ENCODE measurements around the gene VAPA. TPM values are rescaled to one million over a fixed set of nuclear protein-coding genes. Genes with fewer than 3 reads are reported as not detected.
A peak's percentile ranks its signal among the peaks of the same experiment; 100 is the strongest.

The VAPA gene
- total and polyA plus RNA-seq, 9 of the 15 experiments (the other 6 are each of a cell fraction or from before 2014, with no cell fraction given): 219 to 902 (median 526) TPM

- TF ChIP-seq ZNF436 (CRISPR knock-in tag; IDR thresholded peaks at IDR 0.05): no peak
- TF ChIP-seq BCL6 (CRISPR knock-in tag; IDR thresholded peaks at IDR 0.05): no peak
- TF ChIP-seq ATF3 (IDR thresholded peaks at IDR 0.05): peak; percentile 54; the same call in 1 of the 2 replicates
- TF ChIP-seq ATF3 (CRISPR knock-in tag; conservative IDR thresholded peaks at IDR 0.05): no peak
Measured at GRCh38 chr18:9949861-9950260, 36.0 kb downstream of the VAPA start (continued).

GRCh38 chr18:9950289-9951016 is 36.6 kb downstream of the VAPA start:
- Histone ChIP-seq H3K4me2 (ENCODE audit: insufficient read depth, low read length) (no peak overlapping the region), H3K27me3 (ENCODE audit: control insufficient read depth in 2 of 2, insufficient read depth in 2 of 2, low read length in 2 of 2) (no peaks in the 10 kb centered on the region), H4K20me1 (replicated peaks; ENCODE audit: control insufficient read depth, insufficient read depth, low read length) (no peaks in the 10 kb centered on the region), H3K4me1 (replicated peaks in 1 of 2; ENCODE audit: control insufficient read depth in 2 of 2, insufficient read depth in 2 of 2, low read length in 2 of 2) (peaks cover 22 to 54% of the 10 kb centered on the region in 2 experiments; a peak in 4 of 5 replicates), H3K4me3 (no peak overlapping the region), H3K27ac (ENCODE audit: extremely low read depth, low read depth, low read length) (peak overlapping the region; percentile 81), H3K9me1 (ENCODE audit: control insufficient read depth, insufficient read depth, low read length) (no peaks in the 10 kb centered on the region), H3K79me2 (ENCODE audit: control insufficient read depth, insufficient read depth, low read length) (peaks cover 96% of the 10 kb centered on the region), H3K9ac (ENCODE audit: insufficient read depth in 1 of 2, low read depth in 2 of 2, low read length in 2 of 2) (no peak overlapping the region; a peak in 1 of 4 replicates), H3K9me3 (replicated peaks; ENCODE audit: control insufficient read depth, insufficient read depth, low read depth, low read length) (no peaks in the 10 kb centered on the region), H3K36me3 (ENCODE audit: control insufficient read depth, insufficient read depth, low read length) (peaks cover 95% of the 10 kb centered on the region), H2AFZ (ENCODE audit: low read depth, low read length) (no peak overlapping the region)
- no TSS peak for BruUV-seq (replicated peaks)
- in situ Hi-C loops (cut with MboI): no loop called here
- peak; percentile 55 for FAIRE-seq
- 0 out of 3 replicates have a peak, but pooled peaks have one; percentile 5 for ATAC-seq
- POLR2A ChIA-PET: interaction anchor here (0.5 to 2.7 kb wide), 20 partner anchors 8 to 375 kb away, joined by 3 to 8 read pairs (median 4); no protein-coding TSS in a partner anchor
- intact Hi-C loops (cut with micrococcal nuclease): loop anchor here (5.0 to 10.0 kb wide), 5 partner anchors 98 to 376 kb away; no protein-coding TSS in a partner anchor
- DNase-seq (ENCODE audit: extremely low read depth in 1 of 4, low spot score in 3 of 4): peak in 1 of 4 experiments; percentile 71
- WGBS (ENCODE audit: insufficient coverage, low coverage, missing lambda C conversion rate): 24% methylated on average over 3 of the region's 3 CpGs
- CTCF ChIA-PET (ENCODE audit: low intra/inter-chr PET ratio): interaction anchor here (0.6 to 0.7 kb wide), 2 partner anchors 12 to 34 kb away, joined by 3 read pairs; no protein-coding TSS in a partner anchor
- TF ChIP-seq PML (IDR thresholded peaks at IDR 0.05; ENCODE audit: low read length): peak; percentile 28; the same call in 1 of the 2 replicates
- TF ChIP-seq NR2F6 (CRISPR knock-in tag; IDR thresholded peaks at IDR 0.05): no peak
- TF ChIP-seq TEAD1 (CRISPR knock-in tag; IDR thresholded peaks at IDR 0.05): no peak
- no peak for TF ChIP-seq ETV6 (IDR thresholded peaks at IDR 0.05; ENCODE audit: borderline replicate concordance in 1 of 2, low read depth in 2 of 2, low read length in 1 of 2)
- TF ChIP-seq ETV6 (CRISPR knock-in tag; IDR thresholded peaks at IDR 0.05; ENCODE audit: borderline replicate concordance): no peak
- 0 out of 2 replicates have a peak, but pooled peaks have one; percentile 44 for TF ChIP-seq DLX4 (CRISPR knock-in tag; IDR thresholded peaks at IDR 0.05)
- TF ChIP-seq HDGF (IDR thresholded peaks at IDR 0.05): 0 out of 2 replicates have a peak, but pooled peaks have one; percentile 24
- TF ChIP-seq CCNT2 (IDR thresholded peaks at IDR 0.05; ENCODE audit: borderline replicate concordance, extremely low read depth, insufficient read length, low read depth, low read length): peak; percentile 36
- no peak for TF ChIP-seq ZNF121 (CRISPR knock-in tag; conservative IDR thresholded peaks at IDR 0.05)
- TF ChIP-seq SLC30A9 (CRISPR knock-in tag; IDR thresholded peaks at IDR 0.05): no peak
- TF ChIP-seq FUS (optimal IDR thresholded peaks at IDR 0.05; ENCODE audit: low read depth, low read length): no peak
- TF ChIP-seq POLR2G (IDR thresholded peaks at IDR 0.05; ENCODE audit: low read depth, low read length): 0 out of 2 replicates have a peak, but pooled peaks have one; percentile 33
- no peak for TF ChIP-seq NBN (IDR thresholded peaks at IDR 0.05; ENCODE audit: low read depth)
- TF ChIP-seq NKRF (IDR thresholded peaks at IDR 0.05; ENCODE audit: borderline replicate concordance): no peak
